HCT116 (cell line): ENCODE results near the gene DPYSL5. TPM values are rescaled to one million over a fixed set of nuclear protein-coding genes. Genes with fewer than 3 reads are reported as not detected.

Experiments used
- ATAC-seq: fragments of 200-7000 bp; cut with Tn5 transposase; 2 replicates; pipeline ENCODE4 v1.9.1; 2020; ENCODE audit warnings: mild to moderate bottlenecking, moderate library complexity
- BruUV-seq: library from RNA; stranded (reverse); fragments of 400-500 nt; replicated peaks from 2 replicates; lab custom pipeline; 2021; lab: Mats Ljungman, UMichigan
- CTCF ChIA-PET: fragments of 300-600 bp; sonication (Branson Sonifier 250); formaldehyde crosslinking; loops from one replicate; lab custom pipeline; 2021; ENCODE audit warnings: antibody characterized with exemption; lab: Charles Lee
- POLR2A ChIA-PET: fragments of 300-600, 350-600 bp; sonication (Branson Sonifier 250); formaldehyde crosslinking; loops from one replicate; lab custom pipeline; 2021; ENCODE audit warnings: antibody characterized with exemption; lab: Charles Lee
- RAD21 ChIA-PET, 2 experiments: fragments of 300-600 bp; sonication (Branson Sonifier 250); formaldehyde crosslinking; loops; one replicate each; lab custom pipeline; 2023; ENCODE audit warnings: low total read pairs in 2 of 2; ENCODE audit not compliant: uncharacterized antibody in 2 of 2, unreplicated experiment in 2 of 2, low non-redundant PET in 1 of 2; lab: Charles Lee
- DNase-seq: peaks from one replicate; pipeline ENCODE4 v3.0.0-alpha.2; 2010; ENCODE audit warnings: low read depth, low spot score
- H2AFZ ChIP-seq: fragments of 200-600 bp; shearing (Covaris generic), sonication (generic); 2 replicates; pipeline ENCODE4 v1.6.1; 2017; ENCODE audit warnings: low read depth, mixed run types, mixed read lengths, antibody characterized with exemption, low read length; ENCODE audit not compliant: poor library complexity, severe bottlenecking
- H3K27ac ChIP-seq: 2 replicates; pipeline ENCODE4 v1.5.1; 2012; ENCODE audit warnings: low read depth, low read length
- H3K27me3 ChIP-seq: fragments of 200-600 bp; sonication (generic); 2 replicates; pipeline ENCODE4 v1.6.1; 2016; ENCODE audit warnings: mixed run types, low read length, mixed read lengths; ENCODE audit not compliant: insufficient read depth
- H3K36me3 ChIP-seq, 2 experiments: fragments of 200-500 bp in 1 of 2; fragments of 200-600 bp in 1 of 2; sonication (Bioruptor generic) in 1 of 2; sonication (generic) in 1 of 2; 2 replicates each; pipeline versions ENCODE4 v1.5.1 to v1.6.1; 2014 to 2016; ENCODE audit warnings: low read length in 2 of 2, inconsistent platforms in 1 of 2, mixed read lengths in 1 of 2, mixed run types in 1 of 2; ENCODE audit not compliant: insufficient read depth in 2 of 2, control insufficient read depth in 1 of 2
- H3K4me1 ChIP-seq, 2 experiments: fragments of 200-600 bp in 1 of 2; sonication (generic) in 1 of 2; 2 replicates each; pipeline versions ENCODE4 v1.5.1 to v1.6.1; 2012 to 2017; ENCODE audit warnings: low read length in 2 of 2, inconsistent platforms in 1 of 2, mild to moderate bottlenecking in 1 of 2, mixed read lengths in 1 of 2, mixed run types in 1 of 2, moderate library complexity in 1 of 2; ENCODE audit not compliant: insufficient read depth in 2 of 2, control insufficient read depth in 1 of 2
- H3K4me2 ChIP-seq: fragments of 200-600 bp; sonication (generic); 2 replicates; pipeline ENCODE4 v1.6.1; 2017; ENCODE audit warnings: mixed run types, low read length, mixed read lengths
- H3K4me3 ChIP-seq, 2 experiments: fragments of 200-600 bp in 1 of 2; sonication (generic) in 1 of 2; replicated peaks in 1 of 2; 2 replicates each; pipeline ENCODE4 v1.5.1; 2011 to 2016; ENCODE audit warnings: low read length in 2 of 2, control low read depth in 1 of 2, low read depth in 1 of 2, mild to moderate bottlenecking in 1 of 2, mixed read lengths in 1 of 2, mixed run types in 1 of 2
- H3K79me2 ChIP-seq: fragments of 200-600 bp; sonication (generic); 2 replicates; pipeline ENCODE4 v1.6.1; 2017; ENCODE audit warnings: mild to moderate bottlenecking, mixed run types, low read length, moderate library complexity, mixed read lengths; ENCODE audit not compliant: insufficient read depth
- H3K9ac ChIP-seq: fragments of 200-600 bp; sonication (generic); 2 replicates; pipeline ENCODE4 v1.6.1; 2016; ENCODE audit warnings: low read length, mixed read lengths
- H3K9me2 ChIP-seq: fragments of 200-600 bp; sonication (generic), shearing (Covaris generic); 2 replicates; pipeline ENCODE4 v1.6.1; 2017; ENCODE audit warnings: mixed run types, mild to moderate bottlenecking, moderate library complexity; ENCODE audit not compliant: insufficient read depth
- H3K9me3 ChIP-seq, 2 experiments: fragments of 200-500 bp in 1 of 2; fragments of 200-600 bp in 1 of 2; sonication (Bioruptor generic) in 1 of 2; sonication (generic) in 1 of 2; 2 replicates each; pipeline ENCODE4 v1.6.1; 2014 to 2017; ENCODE audit warnings: low read length in 2 of 2, mixed read lengths in 2 of 2, inconsistent platforms in 1 of 2, low read depth in 1 of 2, mild to moderate bottlenecking in 1 of 2, mixed run types in 1 of 2, moderate library complexity in 1 of 2; ENCODE audit not compliant: control insufficient read depth in 1 of 2, insufficient read depth in 1 of 2
- H4K20me1 ChIP-seq: fragments of 200-600 bp; sonication (generic), shearing (Covaris generic); 2 replicates; pipeline ENCODE4 v1.6.1; 2017; ENCODE audit warnings: mixed run types, mild to moderate bottlenecking, moderate library complexity; ENCODE audit not compliant: insufficient read depth
- CBX3 ChIP-seq: IDR thresholded peaks from 2 replicates; pipeline ENCODE4 v1.6.1; 2012; ENCODE audit warnings: low read depth
- CTCF ChIP-seq, 3 experiments: fragments of 200-600 bp in 1 of 3; sonication (generic) in 1 of 3; IDR thresholded peaks in 2 of 3; conservative IDR thresholded peaks in 1 of 3; 2 replicates each; pipeline ENCODE4 v1.5.1; 2012 to 2017; ENCODE audit warnings: low read depth in 2 of 3, low read length in 2 of 3, antibody characterized with exemption in 1 of 3, borderline replicate concordance in 1 of 3, control low read depth in 1 of 3, mild to moderate bottlenecking in 1 of 3, mixed read lengths in 1 of 3, mixed run types in 1 of 3, moderate library complexity in 1 of 3; ENCODE audit not compliant: insufficient read depth in 1 of 3
- ELF1 ChIP-seq: IDR thresholded peaks from 2 replicates; pipeline ENCODE4 v1.6.1; 2012; ENCODE audit warnings: low read depth, borderline replicate concordance
- EZH2phosphoT487 ChIP-seq: fragments of 200-600 bp; IDR thresholded peaks from 2 replicates; pipeline ENCODE4 v1.6.1; 2018; ENCODE audit warnings: antibody characterized with exemption, borderline replicate concordance
- FOSL1 ChIP-seq: IDR thresholded peaks from 2 replicates; pipeline ENCODE4 v1.6.1; 2012; ENCODE audit warnings: low read depth
- JUND ChIP-seq: IDR thresholded peaks from 2 replicates; pipeline ENCODE4 v1.6.1; 2012
- POLR2A ChIP-seq: IDR thresholded peaks from 2 replicates; pipeline ENCODE4 v1.7.0; 2011; ENCODE audit warnings: borderline replicate concordance; ENCODE audit not compliant: insufficient read depth, insufficient read length; ENCODE audit errors: extremely low read depth
- POLR2AphosphoS5 ChIP-seq: IDR thresholded peaks from 2 replicates; pipeline ENCODE4 v1.6.1; 2011; ENCODE audit warnings: mild to moderate bottlenecking, low read depth, low read length, moderate library complexity
- RAD21 ChIP-seq: IDR thresholded peaks from 2 replicates; pipeline ENCODE4 v1.6.1; 2012; ENCODE audit warnings: low read depth, mild to moderate bottlenecking
- REST ChIP-seq: IDR thresholded peaks from 2 replicates; pipeline ENCODE4 v1.6.1; 2012; ENCODE audit warnings: low read depth
- ZFX ChIP-seq: fragments of 450-650 bp; IDR thresholded peaks from 2 replicates; pipeline ENCODE4 v1.6.1; 2017
- intact Hi-C: fragments of 100-400 bp; cut with micrococcal nuclease; formaldehyde crosslinking; loops from 2 replicates; pipeline ENCODE4 v1.10.0; 2022
- total RNA-seq: library from RNA; stranded (reverse); gene quantifications from one replicate; pipeline ENCODE4 v1.2.1, GENCODE V29; 2021; ENCODE audit not compliant: unreplicated experiment
- TF ChIP-seq, protein P1 (sequence below): IDR thresholded peaks from 2 replicates; pipeline ENCODE4 v1.6.1; 2012

Gene DPYSL5
- total RNA-seq, 1 experiment from 2014 or later = 8.4 TPM

GRCh38 chr2:26977012-26977411 is 129.1 kb downstream of the DPYSL5 start (continued):
- TF ChIP-seq POLR2AphosphoS5 (no peak), EZH2phosphoT487 (no peak), ELF1 (no peak), JUND (no peak), FOSL1 (no peak), RAD21 (no peak)

DNA sequence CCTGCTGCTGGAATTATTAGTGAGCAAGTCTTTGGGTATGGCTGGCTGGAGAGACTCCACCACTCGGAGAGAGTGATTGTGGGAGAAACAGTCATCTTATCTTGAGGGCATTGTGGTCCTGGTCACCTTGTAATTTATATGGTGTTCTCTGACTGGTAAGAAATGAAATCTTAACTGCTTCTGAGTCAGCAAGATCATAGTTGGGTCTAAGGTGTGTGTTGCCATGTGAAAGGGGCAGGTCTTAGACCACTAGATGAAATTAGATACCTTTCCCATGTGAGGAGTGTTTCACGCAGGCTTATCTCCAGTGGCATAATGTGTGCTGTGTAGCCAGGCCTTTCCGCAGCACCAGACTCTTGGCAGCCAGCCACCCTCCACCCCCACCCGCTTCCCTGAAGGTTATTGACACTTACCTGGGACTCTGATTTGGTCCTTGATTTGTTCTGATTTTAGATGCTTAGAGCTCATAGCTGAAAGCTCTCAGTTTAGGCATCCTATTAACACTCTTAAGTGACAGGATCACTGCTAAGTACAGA is 130.2 kb downstream of the DPYSL5 start:
- Histone ChIP-seq H3K27ac (no peak overlapping the region), H3K4me2 (no peak overlapping the region; the same call in 1 of the 2 replicates), H4K20me1 (no peaks in the 10 kb centered on the region), H3K9ac (no peak overlapping the region), H3K9me3 (no peaks in the 10 kb centered on the region), H3K79me2 (no peaks in the 10 kb centered on the region), H2AFZ (no peak overlapping the region), H3K9me2 (no peaks in the 10 kb centered on the region), H3K4me3 (no peak overlapping the region), H3K36me3 (no peaks in the 10 kb centered on the region), H3K27me3 (no peaks in the 10 kb centered on the region), H3K4me1 (peaks cover 10 to 24% of the 10 kb centered on the region in 2 experiments)
- POLR2A ChIA-PET = no interaction called here
- CTCF ChIA-PET = no interaction called here
- no TSS peak for BruUV-seq
- RAD21 ChIA-PET = no interaction called here
- DNase-seq = no peak
- intact Hi-C loops = no loop called here
- TF ChIP-seq JUND (no peak), CTCF (IDR thresholded peaks at IDR 0.05 in 2 of 3, conservative IDR thresholded peaks at IDR 0.05 in 1 of 3; ENCODE audit: borderline replicate concordance in 1 of 3, insufficient read depth in 1 of 3, low read depth in 2 of 3, low read length in 2 of 3) (no peak), ELF1 (no peak), POLR2AphosphoS5 (no peak), ZFX (no peak), EZH2phosphoT487 (no peak), CBX3 (no peak), POLR2A (no peak), REST (no peak)
- TF ChIP-seq, protein P1, sequence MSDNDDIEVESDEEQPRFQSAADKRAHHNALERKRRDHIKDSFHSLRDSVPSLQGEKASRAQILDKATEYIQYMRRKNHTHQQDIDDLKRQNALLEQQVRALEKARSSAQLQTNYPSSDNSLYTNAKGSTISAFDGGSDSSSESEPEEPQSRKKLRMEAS = no peak
- ATAC-seq = no peak
